Ascending aorta (tissue), 2 donors: Measurements from ENCODE around the gene LRRC42. TPM values are rescaled to one million over a fixed set of nuclear protein-coding genes. Genes with fewer than 3 reads are reported as not detected.
A peak's percentile ranks its signal among the peaks of the same experiment; 100 is the strongest.

Experiments used
- DNase-seq, 2 donors: peaks; one replicate each; pipeline ENCODE4 v3.0.0-alpha.2; 2019; ENCODE audit warnings: low spot score in 2 of 2
- H3K27ac ChIP-seq, 2 donors: fragments of 200-600 bp; sonication (generic); one replicate each; pipeline ENCODE4 v1.5.1; 2016 to 2017; ENCODE audit warnings: mild to moderate bottlenecking in 1 of 2
- H3K27me3 ChIP-seq: fragments of 200-600 bp; sonication (generic); one replicate; pipeline ENCODE4 v1.5.1; 2017
- H3K36me3 ChIP-seq, 2 donors: fragments of 200-600 bp; sonication (generic); one replicate each; pipeline ENCODE4 v1.5.1; 2016
- H3K4me1 ChIP-seq, 2 donors: fragments of 200-600 bp; sonication (generic); one replicate each; pipeline ENCODE4 v1.5.1; 2016 to 2017; ENCODE audit warnings: mild to moderate bottlenecking in 1 of 2
- H3K4me3 ChIP-seq, 2 donors: fragments of 200-600 bp; sonication (generic); one replicate each; pipeline ENCODE4 v1.5.1; 2016 to 2017; ENCODE audit warnings: mild to moderate bottlenecking in 1 of 2
- H3K9me3 ChIP-seq, 2 donors: fragments of 200-600 bp; sonication (generic); one replicate each; pipeline ENCODE4 v1.5.1; 2016
- intact Hi-C: fragments of 100-400 bp; cut with DNase I; formaldehyde crosslinking; loops from one replicate; pipeline ENCODE4 v1.15.1; 2023
- total RNA-seq: library from RNA; depleted of rRNA; stranded (reverse); fragments of >200 nt; gene quantifications from one replicate; pipeline ENCODE4 v1.1.0, GENCODE V29; 2016
- TF ChIP-seq, protein P1 (sequence below), 3 experiments: fragments of 200-600 bp in 2 of 3; fragments of 450-650 bp in 1 of 3; sonication (generic) in 2 of 3; IDR thresholded peaks; one replicate each; pipeline ENCODE4 v1.5.1; 2016 to 2019; ENCODE audit warnings: antibody characterized with exemption in 3 of 3, mild to moderate bottlenecking in 1 of 3, moderate library complexity in 1 of 3

LRRC42 gene
- total RNA-seq, 1 donor from 2014 or later: 28.2 TPM

- no peaks in the 10 kb centered on the region for H3K4me1 ChIP-seq
- H3K4me3 ChIP-seq: no peak overlapping the region
- TF ChIP-seq, protein P1, sequence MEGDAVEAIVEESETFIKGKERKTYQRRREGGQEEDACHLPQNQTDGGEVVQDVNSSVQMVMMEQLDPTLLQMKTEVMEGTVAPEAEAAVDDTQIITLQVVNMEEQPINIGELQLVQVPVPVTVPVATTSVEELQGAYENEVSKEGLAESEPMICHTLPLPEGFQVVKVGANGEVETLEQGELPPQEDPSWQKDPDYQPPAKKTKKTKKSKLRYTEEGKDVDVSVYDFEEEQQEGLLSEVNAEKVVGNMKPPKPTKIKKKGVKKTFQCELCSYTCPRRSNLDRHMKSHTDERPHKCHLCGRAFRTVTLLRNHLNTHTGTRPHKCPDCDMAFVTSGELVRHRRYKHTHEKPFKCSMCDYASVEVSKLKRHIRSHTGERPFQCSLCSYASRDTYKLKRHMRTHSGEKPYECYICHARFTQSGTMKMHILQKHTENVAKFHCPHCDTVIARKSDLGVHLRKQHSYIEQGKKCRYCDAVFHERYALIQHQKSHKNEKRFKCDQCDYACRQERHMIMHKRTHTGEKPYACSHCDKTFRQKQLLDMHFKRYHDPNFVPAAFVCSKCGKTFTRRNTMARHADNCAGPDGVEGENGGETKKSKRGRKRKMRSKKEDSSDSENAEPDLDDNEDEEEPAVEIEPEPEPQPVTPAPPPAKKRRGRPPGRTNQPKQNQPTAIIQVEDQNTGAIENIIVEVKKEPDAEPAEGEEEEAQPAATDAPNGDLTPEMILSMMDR (IDR thresholded peaks at IDR 0.05): no peak
- no peaks in the 10 kb centered on the region for H3K9me3 ChIP-seq
- no peak overlapping the region for H3K27ac ChIP-seq
- no peak for DNase-seq
- H3K27me3 ChIP-seq: no peaks in the 10 kb centered on the region
- peaks cover 5 to 23% of the 10 kb centered on the region in 2 donors for H3K36me3 ChIP-seq
- intact Hi-C loops: no loop called here
Measured at GRCh38 chr1:53931523-53931922, 14.6 kb upstream of the LRRC42 start.

GRCh38 chr1:53934170-53934765 is 11.9 kb upstream of the LRRC42 start:
- Histone ChIP-seq H3K27ac (no peak overlapping the region), H3K36me3 (peaks cover 0 to 2% of the 10 kb centered on the region in 2 donors), H3K27me3 (no peaks in the 10 kb centered on the region), H3K9me3 (no peaks in the 10 kb centered on the region), H3K4me1 (peaks cover 0 to 2% of the 10 kb centered on the region in 2 donors), H3K4me3 (no peak overlapping the region)
- no peak for DNase-seq
- intact Hi-C loops: no loop called here
- TF ChIP-seq, protein P1 (IDR thresholded peaks at IDR 0.05): no peak

DNA sequence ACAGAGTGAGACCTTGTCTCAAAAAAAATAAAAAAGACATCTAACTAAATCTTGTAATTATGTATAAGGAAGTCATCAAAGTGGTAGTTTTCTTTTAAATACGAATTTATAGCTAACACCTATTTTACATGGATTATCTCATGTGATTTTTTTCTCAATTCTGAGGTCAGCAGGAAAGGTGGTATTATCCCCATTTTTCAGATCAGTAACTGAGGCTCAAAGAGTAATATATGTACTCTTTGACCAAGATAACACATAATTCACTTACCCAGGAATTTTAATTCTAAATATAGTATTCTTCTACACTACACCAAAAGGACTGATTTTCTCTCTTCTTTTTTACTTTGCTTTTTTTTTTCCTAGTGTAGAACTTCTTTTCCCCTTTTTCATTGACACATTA is 9.7 kb upstream of the LRRC42 start:
- H3K4me3 ChIP-seq: no peak overlapping the region
- DNase-seq: no peak
- H3K27ac ChIP-seq: peak overlapping the region in 1 of 2 donors; percentile 2
- intact Hi-C loops: no loop called here
- H3K9me3 ChIP-seq: no peaks in the 10 kb centered on the region
- TF ChIP-seq, protein P1 (IDR thresholded peaks at IDR 0.05): no peak
- peaks cover 0 to 2% of the 10 kb centered on the region in 2 donors for H3K4me1 ChIP-seq
- H3K27me3 ChIP-seq: no peaks in the 10 kb centered on the region
- H3K36me3 ChIP-seq: no peaks in the 10 kb centered on the region

GRCh38 chr1:53938136-53938830 is 7.9 kb upstream of the LRRC42 start:
- Histone ChIP-seq H3K4me3 (no peak overlapping the region), H3K27me3 (no peaks in the 10 kb centered on the region), H3K27ac (no peak overlapping the region), H3K4me1 (peaks cover 0 to 2% of the 10 kb centered on the region in 2 donors), H3K36me3 (no peaks in the 10 kb centered on the region), H3K9me3 (no peaks in the 10 kb centered on the region)
- TF ChIP-seq, protein P1 (IDR thresholded peaks at IDR 0.05): no peak
- intact Hi-C loops: no loop called here
- DNase-seq: no peak

GRCh38 chr1:53942127-53942957 is 3.8 kb upstream of the LRRC42 start:
- DNase-seq: no peak
- Histone ChIP-seq H3K27ac (no peak overlapping the region), H3K4me1 (peaks cover 9 to 16% of the 10 kb centered on the region in 2 donors), H3K9me3 (no peaks in the 10 kb centered on the region), H3K27me3 (no peaks in the 10 kb centered on the region), H3K36me3 (no peaks in the 10 kb centered on the region), H3K4me3 (no peak overlapping the region)
- intact Hi-C loops: loop anchor here (10.0 kb wide), 1 partner anchor 822 kb away; the partner anchor contains the start of gene PARS2
- TF ChIP-seq, protein P1 (IDR thresholded peaks at IDR 0.05): no peak
